SK-N-SH (cell line): Measurements from ENCODE around the gene SESTD1. TPM values are rescaled to one million over a fixed set of nuclear protein-coding genes. Genes with fewer than 3 reads are reported as not detected.

Experiments used
- CTCF ChIA-PET: fragments of 300-600, 350-600 bp; formaldehyde crosslinking; extraction: SDS; loops from one replicate; lab custom pipeline; 2021; lab: Yijun Ruan, JAX
- POLR2A ChIA-PET: fragments of 350-600 bp; sonication (Branson Sonifier 250); formaldehyde crosslinking; extraction: SDS; loops from one replicate; lab custom pipeline; 2020; ENCODE audit warnings: antibody characterized with exemption, inconsistent platforms; lab: Yijun Ruan, JAX
- DNase-seq: peaks from one replicate; pipeline ENCODE4 v3.0.0; 2012
- H2AFZ ChIP-seq: fragments of 200-600 bp; sonication (generic); 2 replicates; pipeline ENCODE4 v1.8.1; 2016; ENCODE audit warnings: antibody characterized with exemption, mild to moderate bottlenecking, low read depth
- H3F3A ChIP-seq: fragments of 200-600 bp; sonication (generic); replicated peaks from 2 replicates; pipeline ENCODE3; 2016; ENCODE audit warnings: antibody characterized with exemption, mild to moderate bottlenecking; ENCODE audit not compliant: insufficient read depth
- H3K27ac ChIP-seq, 2 experiments: fragments of 200-500 bp in 1 of 2; fragments of 200-600 bp in 1 of 2; sonication (Bioruptor generic) in 1 of 2; sonication (generic), shearing (Covaris generic) in 1 of 2; 2 replicates each; pipeline versions ENCODE4 v1.5.1 to v1.6.1; 2014 to 2016; ENCODE audit warnings: low read depth in 2 of 2, inconsistent platforms in 1 of 2, low read length in 1 of 2, mild to moderate bottlenecking in 1 of 2, mixed read lengths in 1 of 2
- H3K27me3 ChIP-seq: fragments of 200-600 bp; sonication (generic), shearing (Covaris generic); 2 replicates; pipeline ENCODE4 v1.6.1; 2016; ENCODE audit warnings: mixed run types; ENCODE audit not compliant: insufficient read depth
- H3K36me3 ChIP-seq, 2 experiments: fragments of 200-500 bp in 1 of 2; fragments of 200-600 bp in 1 of 2; sonication (Bioruptor generic) in 1 of 2; sonication (generic) in 1 of 2; replicated peaks in 1 of 2; 2 replicates each; pipeline versions ENCODE3 to v1.5.1; 2014 to 2016; ENCODE audit warnings: low read length in 1 of 2, mild to moderate bottlenecking in 1 of 2; ENCODE audit not compliant: insufficient read depth in 2 of 2, control insufficient read depth in 1 of 2
- H3K4me1 ChIP-seq, 2 experiments: fragments of 200-500 bp in 1 of 2; fragments of 200-600 bp in 1 of 2; sonication (Bioruptor generic) in 1 of 2; sonication (generic), shearing (Covaris generic) in 1 of 2; 2 replicates each; pipeline versions ENCODE4 v1.5.1 to v1.6.1; 2014 to 2016; ENCODE audit warnings: low read depth in 1 of 2, low read length in 1 of 2, mixed run types in 1 of 2; ENCODE audit not compliant: insufficient read depth in 2 of 2, control insufficient read depth in 1 of 2
- H3K4me2 ChIP-seq: fragments of 200-600 bp; sonication (generic), shearing (Covaris generic); 2 replicates; pipeline ENCODE4 v1.6.1; 2017; ENCODE audit warnings: mixed run types
- H3K4me3 ChIP-seq, 2 experiments: fragments of 200-500 bp in 1 of 2; fragments of 200-600 bp in 1 of 2; sonication (Bioruptor generic) in 1 of 2; sonication (generic), shearing (Covaris generic) in 1 of 2; 2 replicates each; pipeline versions ENCODE4 v1.5.1 to v1.8.1; 2014 to 2016; ENCODE audit warnings: low read depth in 2 of 2, inconsistent platforms in 1 of 2, low read length in 1 of 2, mild to moderate bottlenecking in 1 of 2, mixed read lengths in 1 of 2, moderate library complexity in 1 of 2
- H3K79me2 ChIP-seq: fragments of 200-600 bp; sonication (generic); 2 replicates; pipeline ENCODE4 v1.8.1; 2017; ENCODE audit warnings: mild to moderate bottlenecking; ENCODE audit not compliant: insufficient read depth
- H3K9ac ChIP-seq: fragments of 200-600 bp; sonication (generic); 2 replicates; pipeline ENCODE4 v1.6.1; 2017; ENCODE audit warnings: mixed run types
- H3K9me2 ChIP-seq: fragments of 200-600 bp; sonication (generic); 2 replicates; pipeline ENCODE4 v1.6.1; 2017; ENCODE audit warnings: mixed run types
- H3K9me3 ChIP-seq: fragments of 200-600 bp; sonication (generic); 2 replicates; pipeline ENCODE4 v1.6.1; 2017; ENCODE audit warnings: mixed run types, mild to moderate bottlenecking, moderate library complexity
- H4K20me1 ChIP-seq: fragments of 200-600 bp; sonication (generic); 2 replicates; pipeline ENCODE4 v1.6.1; 2017; ENCODE audit warnings: mild to moderate bottlenecking, mixed run types; ENCODE audit not compliant: insufficient read depth
- CHD2 ChIP-seq: fragments of 150-350 bp; IDR thresholded peaks from 2 replicates; pipeline ENCODE4 v1.6.1; 2018; ENCODE audit warnings: low read length; ENCODE audit not compliant: partially characterized antibody
- CTCF ChIP-seq: fragments of 200-600 bp; sonication (generic); IDR thresholded peaks from 2 replicates; pipeline ENCODE4 v1.6.1; 2017; ENCODE audit warnings: antibody characterized with exemption, mild to moderate bottlenecking, moderate library complexity
- EP300 ChIP-seq, 2 experiments: IDR thresholded peaks; 2 replicates each; pipeline versions ENCODE4 v1.4.0 to v1.6.1; 2012; ENCODE audit warnings: borderline replicate concordance in 1 of 2, low read depth in 1 of 2, low read length in 1 of 2
- EZH2phosphoT487 ChIP-seq: fragments of 200-600 bp; sonication (generic); IDR thresholded peaks from 2 replicates; pipeline ENCODE4 v1.6.1; 2017; ENCODE audit warnings: low read depth, mixed run types, mild to moderate bottlenecking, antibody characterized with exemption, moderate library complexity, borderline replicate concordance
- FOSL2 ChIP-seq: IDR thresholded peaks from 2 replicates; pipeline ENCODE4 v1.4.0; 2012; ENCODE audit warnings: low read depth, mild to moderate bottlenecking, moderate library complexity, borderline replicate concordance
- GABPA ChIP-seq: IDR thresholded peaks from 2 replicates; pipeline ENCODE4 v1.4.0; 2012; ENCODE audit warnings: low read depth, mild to moderate bottlenecking
- MEF2A ChIP-seq: IDR thresholded peaks from 2 replicates; pipeline ENCODE4 v1.4.0; 2012; ENCODE audit warnings: low read depth, borderline replicate concordance
- NFIC ChIP-seq: IDR thresholded peaks from 2 replicates; pipeline ENCODE4 v1.4.0; 2012; ENCODE audit warnings: borderline replicate concordance
- RFX5 ChIP-seq: IDR thresholded peaks from 2 replicates; pipeline ENCODE4 v1.6.1; 2012; ENCODE audit warnings: mild to moderate bottlenecking, improper control_type of control experiment, low read length
- SIN3A ChIP-seq: IDR thresholded peaks from 2 replicates; pipeline ENCODE4 v1.6.1; 2012; ENCODE audit warnings: low read depth, mild to moderate bottlenecking, low read length, moderate library complexity, borderline replicate concordance
- USF1 ChIP-seq: IDR thresholded peaks from 2 replicates; pipeline ENCODE4 v1.4.0; 2012; ENCODE audit warnings: low read depth, borderline replicate concordance
- WGBS: methylation state at CpG from one replicate; pipeline ENCODE4 v1.1.6; 2017; ENCODE audit warnings: low lambda C conversion rate; 5-methylcytosine and 5-hydroxymethylcytosine counted together
- polyA plus RNA-seq, 3 experiments: library from polyadenylated mRNA; depleted of rRNA; stranded (reverse); fragments of >200 nt; gene quantifications; 2 replicates each; pipeline ENCODE4 v1.2.3, GENCODE V29; 2012
- TF ChIP-seq, protein P1 (sequence below): IDR thresholded peaks from 2 replicates; pipeline ENCODE4 v1.4.0; 2012; ENCODE audit warnings: low read depth

The SESTD1 gene
- polyA plus RNA-seq, 1 of the 3 experiments (the other 2 are of a cell fraction), result 4.6 TPM

DNA sequence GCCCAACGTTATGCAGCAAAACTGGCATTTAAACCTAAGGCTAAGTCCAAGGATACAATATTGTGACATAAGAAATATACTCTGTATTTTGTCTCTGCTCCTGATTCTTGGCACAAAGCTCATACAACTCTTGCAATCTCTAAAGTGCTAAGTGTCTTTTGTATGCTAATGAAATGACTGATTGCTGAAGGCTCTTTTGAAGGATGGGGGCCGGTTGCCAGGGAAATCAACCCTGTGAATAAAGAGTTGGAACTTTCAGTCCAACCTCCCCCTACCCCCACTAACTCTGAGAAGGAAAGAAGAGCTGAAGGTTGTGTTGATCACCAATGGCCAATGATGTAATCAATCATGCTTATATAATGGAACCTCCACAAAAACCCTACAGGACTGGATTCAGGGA, 40.3 kb downstream of the SESTD1 start:
- Histone ChIP-seq H3K4me2 (no peak overlapping the region), H2AFZ (no peak overlapping the region), H3K4me1 (peaks cover 0 to 3% of the 10 kb centered on the region in 2 experiments; a peak in 1 of 4 replicates), H3K9ac (no peak overlapping the region), H4K20me1 (no peaks in the 10 kb centered on the region), H3K27ac (no peak overlapping the region), H3K4me3 (no peak overlapping the region), H3F3A (no peaks in the 10 kb centered on the region)
- DNase-seq, result no peak
- ChIA-PET POLR2A (no interaction called here), CTCF (no interaction called here)
- no peak for TF ChIP-seq SIN3A
- no peak for TF ChIP-seq MEF2A
- no peak for TF ChIP-seq USF1
- no peak for TF ChIP-seq GABPA
- no peak for TF ChIP-seq FOSL2
- TF ChIP-seq EZH2phosphoT487, result no peak
- TF ChIP-seq NFIC, result no peak
- TF ChIP-seq, protein P1, sequence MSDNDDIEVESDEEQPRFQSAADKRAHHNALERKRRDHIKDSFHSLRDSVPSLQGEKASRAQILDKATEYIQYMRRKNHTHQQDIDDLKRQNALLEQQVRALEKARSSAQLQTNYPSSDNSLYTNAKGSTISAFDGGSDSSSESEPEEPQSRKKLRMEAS, result no peak
- no peak for TF ChIP-seq RFX5
- TF ChIP-seq, all 33 proteins: peak for 0
- Histone ChIP-seq H3K27me3 (no peaks in the 10 kb centered on the region), H3K9me3 (no peaks in the 10 kb centered on the region), H3K9me2 (no peaks in the 10 kb centered on the region), H3K79me2 (peaks cover 53% of the 10 kb centered on the region), H3K36me3 (peaks cover 0 to 9% of the 10 kb centered on the region in 2 experiments)
- 71% methylated on average over 2 of the region's 2 CpGs for WGBS

- TF ChIP-seq CTCF (no peak), USF1 (no peak), EP300 (IDR thresholded peaks at IDR 0.05; ENCODE audit: borderline replicate concordance in 1 of 2, low read depth in 1 of 2, low read length in 1 of 2) (no peak), NFIC (no peak), CHD2 (no peak)
- Histone ChIP-seq H3K4me2 (no peak overlapping the region), H4K20me1 (peaks cover 7% of the 10 kb centered on the region), H3K9ac (no peak overlapping the region), H3K27ac (no peak overlapping the region), H3K27me3 (no peaks in the 10 kb centered on the region), H3K9me3 (no peaks in the 10 kb centered on the region), H3F3A (no peaks in the 10 kb centered on the region), H3K9me2 (no peaks in the 10 kb centered on the region), H3K79me2 (peaks cover 57% of the 10 kb centered on the region), H2AFZ (no peak overlapping the region), H3K4me1 (peaks cover 0 to under 1% of the 10 kb centered on the region in 2 experiments; a peak in 1 of 4 replicates), H3K36me3 (peaks cover 0 to 6% of the 10 kb centered on the region in 2 experiments), H3K4me3 (no peak overlapping the region)
- 97% methylated on average over 2 of the region's 2 CpGs for WGBS
- POLR2A ChIA-PET, result no interaction called here
- CTCF ChIA-PET, result no interaction called here
- DNase-seq, result no peak
These were observed 42.6 kb downstream of the SESTD1 start for GRCh38 chr2:179222076-179222475.
